Measurements from ENCODE around the gene PODXL2. TPM values are rescaled to one million over a fixed set of nuclear protein-coding genes. Genes with fewer than 3 reads are reported as not detected.

PODXL2 gene
- total RNA-seq (2014; rRNA removed; shearing (Covaris generic); ENCODE audit: low replicate concordance) = 70.4 and 84.7 TPM in 2 replicates

GRCh38 chr3:127628788-127629466, at the start of gene PODXL2:
Gene PODXL2 (plus strand): TSS chr3:127629185. CDS start chr3:127629220, 35 bp downstream.
- Histone ChIP-seq H3K36me3 (no peaks in the 10 kb centered on the region), H3K4me3 (peak within 1 kb of the TSS; percentile 60), H3K27me3 (no peaks in the 10 kb centered on the region), H3K9me3 (no peaks in the 10 kb centered on the region)
- peak; percentile 74 for DNase-seq

- Histone ChIP-seq H3K9me3 (no peaks in the 10 kb centered on the region), H3K36me3 (peaks cover 59% of the 10 kb centered on the region), H3K27me3 (no peaks in the 10 kb centered on the region), H3K4me3 (no peak overlapping the region)
- DNase-seq = no peak
These were observed 48.5 kb upstream of the PODXL2 start for GRCh38 chr3:127580327-127581060.

GRCh38 chr3:127584734-127585133, 44.3 kb upstream of the PODXL2 start:
- no peaks in the 10 kb centered on the region for H3K27me3 ChIP-seq
- H3K4me3 ChIP-seq = no peak overlapping the region
- peaks cover 57% of the 10 kb centered on the region for H3K36me3 ChIP-seq
- DNase-seq = no peak
- H3K9me3 ChIP-seq = no peaks in the 10 kb centered on the region

- Histone ChIP-seq H3K9me3 (no peaks in the 10 kb centered on the region), H3K4me3 (no peak overlapping the region), H3K27me3 (no peaks in the 10 kb centered on the region), H3K36me3 (peaks cover 55% of the 10 kb centered on the region)
- DNase-seq = no peak
These were observed 43.7 kb upstream of the PODXL2 start for GRCh38 chr3:127585163-127585812.

GRCh38 chr3:127585813-127586413, 43.1 kb upstream of the PODXL2 start:
- H3K27me3 ChIP-seq = no peaks in the 10 kb centered on the region
- H3K36me3 ChIP-seq = peaks cover 49% of the 10 kb centered on the region
- H3K4me3 ChIP-seq = no peak overlapping the region
- H3K9me3 ChIP-seq = no peaks in the 10 kb centered on the region
- DNase-seq = no peak

GRCh38 chr3:127587876-127588275, 41.1 kb upstream of the PODXL2 start:
- Histone ChIP-seq H3K27me3 (no peaks in the 10 kb centered on the region), H3K4me3 (no peak overlapping the region), H3K36me3 (peaks cover 42% of the 10 kb centered on the region), H3K9me3 (no peaks in the 10 kb centered on the region)
- DNase-seq = no peak

- no peaks in the 10 kb centered on the region for H3K9me3 ChIP-seq
- peak overlapping the region; percentile 94 for H3K4me3 ChIP-seq
- no peaks in the 10 kb centered on the region for H3K27me3 ChIP-seq
- H3K36me3 ChIP-seq = peaks cover 40% of the 10 kb centered on the region
- peak; percentile 41 for DNase-seq
These were observed 40.0 kb upstream of the PODXL2 start for GRCh38 chr3:127588806-127589577.

- peak overlapping the region; percentile 94 for H3K4me3 ChIP-seq
- no peak for DNase-seq
- H3K9me3 ChIP-seq = no peaks in the 10 kb centered on the region
- peaks cover 36% of the 10 kb centered on the region for H3K36me3 ChIP-seq
- H3K27me3 ChIP-seq = no peaks in the 10 kb centered on the region
These were observed 39.2 kb upstream of the PODXL2 start for GRCh38 chr3:127589600-127590281.

- Histone ChIP-seq H3K4me3 (peak overlapping the region; percentile 94), H3K9me3 (no peaks in the 10 kb centered on the region), H3K27me3 (no peaks in the 10 kb centered on the region), H3K36me3 (peaks cover 32% of the 10 kb centered on the region)
- DNase-seq = no peak
These were observed 38.7 kb upstream of the PODXL2 start for GRCh38 chr3:127590282-127590592.

GRCh38 chr3:127590593-127591465, 38.2 kb upstream of the PODXL2 start, which contains the start of gene TPRA1:
Gene TPRA1 (minus strand): TSS chr3:127590733. CDS start chr3:127580146, 10,587 bp downstream.
- peak; percentile 98 for DNase-seq
- Histone ChIP-seq H3K9me3 (no peaks in the 10 kb centered on the region), H3K4me3 (peak within 1 kb of the TSS; percentile 94), H3K27me3 (no peaks in the 10 kb centered on the region), H3K36me3 (peaks cover 26% of the 10 kb centered on the region)

GRCh38 chr3:127593178-127593577, 35.8 kb upstream of the PODXL2 start:
- no peaks in the 10 kb centered on the region for H3K27me3 ChIP-seq
- H3K9me3 ChIP-seq = no peaks in the 10 kb centered on the region
- H3K4me3 ChIP-seq = no peak overlapping the region
- DNase-seq = no peak
- H3K36me3 ChIP-seq = peaks cover 2% of the 10 kb centered on the region

- Histone ChIP-seq H3K9me3 (no peaks in the 10 kb centered on the region), H3K36me3 (peaks cover 17% of the 10 kb centered on the region), H3K27me3 (no peaks in the 10 kb centered on the region), H3K4me3 (no peak overlapping the region)
- no peak for DNase-seq
These were observed 33.7 kb upstream of the PODXL2 start for GRCh38 chr3:127595303-127595702.

- no peak for DNase-seq
- Histone ChIP-seq H3K36me3 (peaks cover 34% of the 10 kb centered on the region), H3K4me3 (peak overlapping the region; percentile 68), H3K9me3 (no peaks in the 10 kb centered on the region), H3K27me3 (no peaks in the 10 kb centered on the region)
These were observed 31.8 kb upstream of the PODXL2 start for GRCh38 chr3:127597020-127597771.

- DNase-seq = no peak
- H3K4me3 ChIP-seq = peak overlapping the region; percentile 68
- no peaks in the 10 kb centered on the region for H3K9me3 ChIP-seq
- H3K36me3 ChIP-seq = peaks cover 48% of the 10 kb centered on the region
- no peaks in the 10 kb centered on the region for H3K27me3 ChIP-seq
These were observed 30.0 kb upstream of the PODXL2 start for GRCh38 chr3:127598841-127599570.
